ENCODE data around the gene ORC6.

The ORC6 gene

GRCh38 chr16:46717692-46718091 is 28.2 kb downstream of the ORC6 start:
- TF ChIP-seq TAF1 (IDR thresholded peaks at IDR 0.05; ENCODE audit: borderline replicate concordance, insufficient read depth, low read length) (no peak), FOXP2 (optimal IDR thresholded peaks at IDR 0.05; ENCODE audit: borderline replicate concordance, extremely low read depth, extremely low read length, insufficient read depth) (no peak), SIN3A (IDR thresholded peaks at IDR 0.05; ENCODE audit: borderline replicate concordance, insufficient read depth, low read length) (no peak), POLR2AphosphoS5 (IDR thresholded peaks at IDR 0.05; ENCODE audit: low read depth, low read length) (no peak)
- TF ChIP-seq, protein P1, sequence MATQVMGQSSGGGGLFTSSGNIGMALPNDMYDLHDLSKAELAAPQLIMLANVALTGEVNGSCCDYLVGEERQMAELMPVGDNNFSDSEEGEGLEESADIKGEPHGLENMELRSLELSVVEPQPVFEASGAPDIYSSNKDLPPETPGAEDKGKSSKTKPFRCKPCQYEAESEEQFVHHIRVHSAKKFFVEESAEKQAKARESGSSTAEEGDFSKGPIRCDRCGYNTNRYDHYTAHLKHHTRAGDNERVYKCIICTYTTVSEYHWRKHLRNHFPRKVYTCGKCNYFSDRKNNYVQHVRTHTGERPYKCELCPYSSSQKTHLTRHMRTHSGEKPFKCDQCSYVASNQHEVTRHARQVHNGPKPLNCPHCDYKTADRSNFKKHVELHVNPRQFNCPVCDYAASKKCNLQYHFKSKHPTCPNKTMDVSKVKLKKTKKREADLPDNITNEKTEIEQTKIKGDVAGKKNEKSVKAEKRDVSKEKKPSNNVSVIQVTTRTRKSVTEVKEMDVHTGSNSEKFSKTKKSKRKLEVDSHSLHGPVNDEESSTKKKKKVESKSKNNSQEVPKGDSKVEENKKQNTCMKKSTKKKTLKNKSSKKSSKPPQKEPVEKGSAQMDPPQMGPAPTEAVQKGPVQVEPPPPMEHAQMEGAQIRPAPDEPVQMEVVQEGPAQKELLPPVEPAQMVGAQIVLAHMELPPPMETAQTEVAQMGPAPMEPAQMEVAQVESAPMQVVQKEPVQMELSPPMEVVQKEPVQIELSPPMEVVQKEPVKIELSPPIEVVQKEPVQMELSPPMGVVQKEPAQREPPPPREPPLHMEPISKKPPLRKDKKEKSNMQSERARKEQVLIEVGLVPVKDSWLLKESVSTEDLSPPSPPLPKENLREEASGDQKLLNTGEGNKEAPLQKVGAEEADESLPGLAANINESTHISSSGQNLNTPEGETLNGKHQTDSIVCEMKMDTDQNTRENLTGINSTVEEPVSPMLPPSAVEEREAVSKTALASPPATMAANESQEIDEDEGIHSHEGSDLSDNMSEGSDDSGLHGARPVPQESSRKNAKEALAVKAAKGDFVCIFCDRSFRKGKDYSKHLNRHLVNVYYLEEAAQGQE (IDR thresholded peaks at IDR 0.05; ENCODE audit: insufficient read depth in 1 of 2, low read depth in 2 of 2, low read length in 2 of 2), result no peak

- no peak for TF ChIP-seq POLR2AphosphoS5 (IDR thresholded peaks at IDR 0.05; ENCODE audit: low read depth, low read length)
- no peak for TF ChIP-seq TAF1 (IDR thresholded peaks at IDR 0.05; ENCODE audit: borderline replicate concordance, insufficient read depth, low read length)
- TF ChIP-seq SIN3A (IDR thresholded peaks at IDR 0.05; ENCODE audit: borderline replicate concordance, insufficient read depth, low read length), result no peak
- TF ChIP-seq, protein P1 (IDR thresholded peaks at IDR 0.05; ENCODE audit: insufficient read depth in 1 of 2, low read depth in 2 of 2, low read length in 2 of 2), result no peak
- TF ChIP-seq FOXP2 (optimal IDR thresholded peaks at IDR 0.05; ENCODE audit: borderline replicate concordance, extremely low read depth, extremely low read length, insufficient read depth), result no peak
These were observed 28.8 kb downstream of the ORC6 start for GRCh38 chr16:46718214-46718613.

DNA sequence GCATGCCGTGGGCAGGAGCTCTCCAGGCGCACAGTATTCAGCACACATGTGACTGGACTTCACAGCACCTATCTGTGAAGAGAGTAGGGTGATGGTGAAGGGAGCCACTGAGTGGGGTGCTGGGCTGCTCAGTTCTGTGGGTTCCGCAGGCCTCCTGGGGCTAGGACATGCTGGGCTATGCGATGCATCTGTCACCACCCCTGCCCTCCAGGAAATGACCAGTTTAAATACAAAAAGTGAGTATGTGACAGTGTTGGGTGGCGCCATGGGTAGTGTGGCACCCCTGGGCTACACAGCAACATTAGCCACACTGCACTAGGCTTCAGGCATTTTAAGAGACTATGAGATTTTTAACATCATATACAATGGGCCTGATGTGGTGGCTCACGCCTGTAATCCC is 30.1 kb downstream of the ORC6 start:
- TF ChIP-seq FOXP2 (optimal IDR thresholded peaks at IDR 0.05; ENCODE audit: borderline replicate concordance, extremely low read depth, extremely low read length, insufficient read depth) (no peak), SIN3A (IDR thresholded peaks at IDR 0.05; ENCODE audit: borderline replicate concordance, insufficient read depth, low read length) (no peak), TAF1 (IDR thresholded peaks at IDR 0.05; ENCODE audit: borderline replicate concordance, insufficient read depth, low read length) (no peak), POLR2AphosphoS5 (IDR thresholded peaks at IDR 0.05; ENCODE audit: low read depth, low read length) (no peak)
- TF ChIP-seq, protein P1 (IDR thresholded peaks at IDR 0.05; ENCODE audit: insufficient read depth in 1 of 2, low read depth in 2 of 2, low read length in 2 of 2), result no peak

GRCh38 chr16:46720619-46721018 is 31.2 kb downstream of the ORC6 start:
- TF ChIP-seq TAF1 (IDR thresholded peaks at IDR 0.05; ENCODE audit: borderline replicate concordance, insufficient read depth, low read length) (no peak), FOXP2 (optimal IDR thresholded peaks at IDR 0.05; ENCODE audit: borderline replicate concordance, extremely low read depth, extremely low read length, insufficient read depth) (no peak), POLR2AphosphoS5 (IDR thresholded peaks at IDR 0.05; ENCODE audit: low read depth, low read length) (no peak), SIN3A (IDR thresholded peaks at IDR 0.05; ENCODE audit: borderline replicate concordance, insufficient read depth, low read length) (no peak)
- TF ChIP-seq, protein P1 (IDR thresholded peaks at IDR 0.05; ENCODE audit: insufficient read depth in 1 of 2, low read depth in 2 of 2, low read length in 2 of 2), result no peak

DNA sequence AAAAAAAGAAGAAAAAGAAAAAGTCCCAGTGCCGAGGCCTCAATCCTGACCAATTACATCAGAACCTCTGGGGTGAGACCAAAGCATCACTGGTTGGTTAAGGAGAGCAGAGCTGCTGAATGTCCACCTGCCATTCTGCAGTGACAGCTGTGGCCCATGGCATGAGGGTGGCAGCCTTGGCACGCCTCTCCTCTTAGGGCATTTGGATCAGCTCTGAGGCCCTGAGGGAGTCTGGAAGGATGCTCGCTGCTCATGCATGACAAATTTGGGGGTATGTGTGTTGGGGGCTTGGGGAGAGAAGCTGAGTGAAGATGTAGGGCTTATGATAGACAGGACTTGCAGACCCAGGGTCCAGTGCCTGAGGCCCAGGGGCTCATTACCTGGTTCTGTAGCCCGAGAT is 32.4 kb downstream of the ORC6 start:
- TF ChIP-seq FOXP2 (optimal IDR thresholded peaks at IDR 0.05; ENCODE audit: borderline replicate concordance, extremely low read depth, extremely low read length, insufficient read depth), result no peak
- no peak for TF ChIP-seq SIN3A (IDR thresholded peaks at IDR 0.05; ENCODE audit: borderline replicate concordance, insufficient read depth, low read length)
